H9 (cell line): Measurements from ENCODE around the gene BFSP2. TPM values are rescaled to one million over a fixed set of nuclear protein-coding genes. Genes with fewer than 3 reads are reported as not detected.

Experiments
- DNase-seq: peaks from one replicate; pipeline ENCODE4 v3.0.0-alpha.2; 2017
- H2AFZ ChIP-seq: one replicate; pipeline ENCODE4 v1.6.1; 2013; ENCODE audit warnings: mild to moderate bottlenecking, low read length, control low read depth, moderate library complexity
- H2AK5ac ChIP-seq: 2 replicates; pipeline ENCODE4 v1.6.1; 2013; ENCODE audit warnings: low read length, control low read depth, mixed read lengths; ENCODE audit not compliant: insufficient read length
- H2BK120ac ChIP-seq: one replicate; pipeline ENCODE4 v1.6.1; 2013; ENCODE audit warnings: low read depth, mild to moderate bottlenecking, low read length, control low read depth, inconsistent platforms; ENCODE audit not compliant: poor library complexity, severe bottlenecking
- H2BK12ac ChIP-seq: 2 replicates; pipeline ENCODE4 v1.6.1; 2013; ENCODE audit warnings: low read length, control low read depth, mixed read lengths, low read depth; ENCODE audit not compliant: insufficient read length
- H2BK15ac ChIP-seq: 2 replicates; pipeline ENCODE4 v1.6.1; 2013; ENCODE audit warnings: low read depth, low read length, control low read depth
- H2BK20ac ChIP-seq: one replicate; pipeline ENCODE4 v1.6.1; 2013; ENCODE audit warnings: low read depth, mild to moderate bottlenecking, low read length, control low read depth, inconsistent platforms; ENCODE audit not compliant: poor library complexity, severe bottlenecking
- H2BK5ac ChIP-seq: 2 replicates; pipeline ENCODE4 v1.6.1; 2013; ENCODE audit warnings: low read length, control low read depth, mixed read lengths; ENCODE audit not compliant: insufficient read length
- H3K14ac ChIP-seq: 2 replicates; pipeline ENCODE4 v1.6.1; 2013; ENCODE audit warnings: low read length, control low read depth; ENCODE audit not compliant: insufficient read depth
- H3K18ac ChIP-seq: 2 replicates; pipeline ENCODE4 v1.6.1; 2013; ENCODE audit warnings: low read depth, mild to moderate bottlenecking, mixed read lengths, low read length, control low read depth; ENCODE audit not compliant: insufficient read length
- H3K23ac ChIP-seq: 2 replicates; pipeline ENCODE4 v1.6.1; 2013; ENCODE audit warnings: low read length, control low read depth, mixed read lengths, low read depth; ENCODE audit not compliant: insufficient read length
- H3K23me2 ChIP-seq: 2 replicates; pipeline ENCODE4 v1.6.1; 2013; ENCODE audit warnings: low read depth, mild to moderate bottlenecking, mixed read lengths, low read length, control low read depth; ENCODE audit not compliant: insufficient read length, poor library complexity, severe bottlenecking
- H3K27ac ChIP-seq: 2 replicates; pipeline ENCODE4 v1.5.1; 2013; ENCODE audit warnings: low read length, control low read depth, mixed read lengths, low read depth; ENCODE audit not compliant: insufficient read length
- H3K27me3 ChIP-seq: 2 replicates; pipeline ENCODE4 v1.6.1; 2013; ENCODE audit warnings: low read length, control low read depth, inconsistent platforms; ENCODE audit not compliant: insufficient read depth
- H3K4ac ChIP-seq: 2 replicates; pipeline ENCODE4 v1.6.1; 2013; ENCODE audit warnings: low read depth, mild to moderate bottlenecking, control low read depth, inconsistent platforms, low read length, moderate library complexity
- H3K4me1 ChIP-seq: 2 replicates; pipeline ENCODE4 v1.6.1; 2013; ENCODE audit warnings: low read length, control low read depth, inconsistent platforms; ENCODE audit not compliant: insufficient read depth
- H3K4me2 ChIP-seq: 2 replicates; pipeline ENCODE4 v1.6.1; 2013; ENCODE audit warnings: low read length, control low read depth, mixed read lengths; ENCODE audit not compliant: insufficient read length, insufficient read depth
- H3K56ac ChIP-seq: 2 replicates; pipeline ENCODE4 v1.6.1; 2013; ENCODE audit warnings: low read depth, mild to moderate bottlenecking, mixed read lengths, low read length, control low read depth; ENCODE audit not compliant: insufficient read length
- H3K79me1 ChIP-seq: 2 replicates; pipeline ENCODE4 v1.6.1; 2013; ENCODE audit warnings: low read depth, mild to moderate bottlenecking, moderate library complexity, low read length, control low read depth, inconsistent platforms; ENCODE audit not compliant: insufficient read depth, poor library complexity, severe bottlenecking
- H3K79me2 ChIP-seq: 2 replicates; pipeline ENCODE4 v1.6.1; 2013; ENCODE audit warnings: low read length, control low read depth, inconsistent platforms; ENCODE audit not compliant: insufficient read depth
- H3K9ac ChIP-seq: 2 replicates; pipeline ENCODE4 v1.6.1; 2013; ENCODE audit warnings: low read length, control low read depth, mixed read lengths; ENCODE audit not compliant: insufficient read length; ENCODE audit errors: extremely low read depth
- H3K9me3 ChIP-seq: one replicate; pipeline ENCODE4 v1.6.1; 2013; ENCODE audit warnings: low read depth, low read length, inconsistent platforms; ENCODE audit not compliant: control insufficient read depth
- H3T11ph ChIP-seq: one replicate; pipeline ENCODE4 v1.6.1; 2013; ENCODE audit warnings: mild to moderate bottlenecking, low read length, control low read depth, inconsistent platforms
- H4K20me1 ChIP-seq: one replicate; pipeline ENCODE4 v1.6.1; 2013; ENCODE audit not compliant: control insufficient read depth, insufficient read length, insufficient read depth
- H4K5ac ChIP-seq: 2 replicates; pipeline ENCODE4 v1.6.1; 2013; ENCODE audit warnings: low read depth, mild to moderate bottlenecking, mixed read lengths, low read length, control low read depth; ENCODE audit not compliant: insufficient read length
- H4K8ac ChIP-seq: replicated peaks from 2 replicates; pipeline ENCODE4 v1.6.1; 2013; ENCODE audit warnings: low read length, control low read depth, mixed read lengths, low read depth; ENCODE audit not compliant: insufficient read length
- H4K91ac ChIP-seq: 2 replicates; pipeline ENCODE4 v1.6.1; 2013; ENCODE audit warnings: low read depth, mild to moderate bottlenecking, moderate library complexity, mixed read lengths, low read length, control low read depth; ENCODE audit not compliant: insufficient read length
- H3K27ac Mint-ChIP-seq, 3 experiments: 2 replicates in 2 of 3; 3 replicates in 1 of 3; pipeline ENCODE4 v1.8.0; 2020 to 2021; ENCODE audit warnings: mixed read lengths in 3 of 3, mild to moderate bottlenecking in 1 of 3, moderate library complexity in 1 of 3
- H3K27me3 Mint-ChIP-seq: 2 replicates; pipeline ENCODE4 v1.8.0; 2021; ENCODE audit warnings: low read depth, mild to moderate bottlenecking, moderate library complexity, mixed read lengths
- H3K36me3 Mint-ChIP-seq, 3 experiments: 2 replicates in 2 of 3; 3 replicates in 1 of 3; pipeline ENCODE4 v1.8.0; 2020 to 2021; ENCODE audit warnings: low read depth in 3 of 3, mixed read lengths in 3 of 3; ENCODE audit not compliant: insufficient read depth in 1 of 3
- H3K4me1 Mint-ChIP-seq, 2 experiments: 2 replicates each; pipeline ENCODE4 v1.8.0; 2020; ENCODE audit warnings: mixed read lengths in 2 of 2
- H3K4me3 Mint-ChIP-seq, 2 experiments: 2 replicates in 1 of 2; 3 replicates in 1 of 2; pipeline ENCODE4 v1.8.0; 2020 to 2021; ENCODE audit warnings: mild to moderate bottlenecking in 2 of 2, mixed read lengths in 2 of 2, moderate library complexity in 1 of 2
- H3K9me3 Mint-ChIP-seq, 2 experiments: 2 replicates in 1 of 2; 3 replicates in 1 of 2; pipeline ENCODE4 v1.8.0; 2020; ENCODE audit warnings: mild to moderate bottlenecking in 2 of 2, mixed read lengths in 2 of 2, moderate library complexity in 1 of 2
- WGBS: extraction: QIAGEN DNeasy Blood & Tissue Kit; methylation state at CpG from one replicate; pipeline ENCODE4 v1.1.7; 2013; ENCODE audit warnings: missing lambda C conversion rate, low lambda C conversion rate, mixed read lengths; ENCODE audit not compliant: insufficient read length; ENCODE audit errors: extremely low coverage; 5-methylcytosine and 5-hydroxymethylcytosine counted together
- total RNA-seq: library from RNA; stranded (reverse); gene quantifications from 2 replicates; pipeline ENCODE4 v1.2.1, GENCODE V29; 2021
- TF ChIP-seq, protein P1 (sequence below): fragments of 200-600 bp; sonication (generic); conservative IDR thresholded peaks from 3 replicates; pipeline ENCODE4 v1.8.0; 2021; ENCODE audit warnings: antibody characterized with exemption, mild to moderate bottlenecking

The BFSP2 gene
- total RNA-seq, 1 experiment from 2014 or later = not detected

DNA sequence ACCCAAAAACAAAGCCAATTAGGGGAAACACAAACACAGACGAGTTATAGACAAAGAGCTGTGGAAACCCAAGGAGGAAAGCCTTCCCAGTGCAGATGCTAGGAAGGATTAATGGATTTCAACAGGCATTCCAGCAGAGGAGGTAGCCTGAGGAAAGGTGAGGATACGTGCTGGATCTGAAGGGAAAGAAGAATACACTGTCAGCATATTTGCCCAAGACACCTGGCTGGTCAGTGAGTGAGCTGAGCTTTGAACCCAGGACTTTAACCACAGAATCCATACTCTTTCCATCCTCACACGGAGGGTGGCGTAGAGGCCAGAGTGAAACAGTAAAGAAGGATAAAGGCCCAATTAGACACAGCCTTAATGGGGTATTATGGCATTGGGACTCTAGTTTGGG is 9.1 kb upstream of the BFSP2 start:
- Histone ChIP-seq H3K18ac (no peak overlapping the region), H2BK12ac (no peak overlapping the region), H3K9ac (no peak overlapping the region), H3K4ac (no peak overlapping the region), H3K27me3 (no peaks in the 10 kb centered on the region), H4K5ac (no peak overlapping the region), H3K14ac (no peak overlapping the region), H3K56ac (no peak overlapping the region), H3K4me1 (no peaks in the 10 kb centered on the region), H3K23ac (no peak overlapping the region), H3K4me2 (no peak overlapping the region), H3K79me1 (no peaks in the 10 kb centered on the region), H4K91ac (no peak overlapping the region), H2AFZ (no peak overlapping the region), H2BK5ac (no peak overlapping the region), H4K8ac (no peak overlapping the region), H2BK15ac (no peak overlapping the region), H3K9me3 (no peaks in the 10 kb centered on the region), H2AK5ac (no peak overlapping the region), H4K20me1 (no peaks in the 10 kb centered on the region), H2BK20ac (no peak overlapping the region), H3K23me2 (no peaks in the 10 kb centered on the region), H3K27ac (no peak overlapping the region), H3K79me2 (no peaks in the 10 kb centered on the region), H3T11ph (no peak overlapping the region), H2BK120ac (no peak overlapping the region)
- TF ChIP-seq, protein P1, sequence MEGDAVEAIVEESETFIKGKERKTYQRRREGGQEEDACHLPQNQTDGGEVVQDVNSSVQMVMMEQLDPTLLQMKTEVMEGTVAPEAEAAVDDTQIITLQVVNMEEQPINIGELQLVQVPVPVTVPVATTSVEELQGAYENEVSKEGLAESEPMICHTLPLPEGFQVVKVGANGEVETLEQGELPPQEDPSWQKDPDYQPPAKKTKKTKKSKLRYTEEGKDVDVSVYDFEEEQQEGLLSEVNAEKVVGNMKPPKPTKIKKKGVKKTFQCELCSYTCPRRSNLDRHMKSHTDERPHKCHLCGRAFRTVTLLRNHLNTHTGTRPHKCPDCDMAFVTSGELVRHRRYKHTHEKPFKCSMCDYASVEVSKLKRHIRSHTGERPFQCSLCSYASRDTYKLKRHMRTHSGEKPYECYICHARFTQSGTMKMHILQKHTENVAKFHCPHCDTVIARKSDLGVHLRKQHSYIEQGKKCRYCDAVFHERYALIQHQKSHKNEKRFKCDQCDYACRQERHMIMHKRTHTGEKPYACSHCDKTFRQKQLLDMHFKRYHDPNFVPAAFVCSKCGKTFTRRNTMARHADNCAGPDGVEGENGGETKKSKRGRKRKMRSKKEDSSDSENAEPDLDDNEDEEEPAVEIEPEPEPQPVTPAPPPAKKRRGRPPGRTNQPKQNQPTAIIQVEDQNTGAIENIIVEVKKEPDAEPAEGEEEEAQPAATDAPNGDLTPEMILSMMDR = no peak
- no CpG with 5 or more reads among the region's 4 CpGs for WGBS
- H3K9me3 Mint-ChIP-seq = no peaks in the 10 kb centered on the region
- H3K27me3 Mint-ChIP-seq = no peaks in the 10 kb centered on the region
- no peak for DNase-seq
- H3K27ac Mint-ChIP-seq = no peak overlapping the region
- H3K36me3 Mint-ChIP-seq = peaks cover 2 to 5% (median 5%) of the 10 kb centered on the region in 3 experiments; a peak in 3 of 7 replicates
- no peak overlapping the region for H3K4me3 Mint-ChIP-seq
- H3K4me1 Mint-ChIP-seq = peaks cover 0 to 3% of the 10 kb centered on the region in 2 experiments; a peak in 2 of 4 replicates
